Stimulated activated CD4-positive, alpha-beta T cell treated with anti-CD3 and anti-CD28 coated beads, Interleukin-4, amount 100 ng/mL, for 48 hours (primary cell): Measurements from ENCODE around the gene PAPSS2.
"Not testable (repeated sequence)": the region's sequence is repeated elsewhere in the genome, so short reads cannot be mapped to it uniquely, and the experiment has no call there.

Source experiments
- DNase-seq, 2 donors: peaks; one replicate each; pipeline ENCODE4 v3.0.0-alpha.2; 2020; ENCODE audit warnings: low read depth in 2 of 2

PAPSS2 gene

DNA sequence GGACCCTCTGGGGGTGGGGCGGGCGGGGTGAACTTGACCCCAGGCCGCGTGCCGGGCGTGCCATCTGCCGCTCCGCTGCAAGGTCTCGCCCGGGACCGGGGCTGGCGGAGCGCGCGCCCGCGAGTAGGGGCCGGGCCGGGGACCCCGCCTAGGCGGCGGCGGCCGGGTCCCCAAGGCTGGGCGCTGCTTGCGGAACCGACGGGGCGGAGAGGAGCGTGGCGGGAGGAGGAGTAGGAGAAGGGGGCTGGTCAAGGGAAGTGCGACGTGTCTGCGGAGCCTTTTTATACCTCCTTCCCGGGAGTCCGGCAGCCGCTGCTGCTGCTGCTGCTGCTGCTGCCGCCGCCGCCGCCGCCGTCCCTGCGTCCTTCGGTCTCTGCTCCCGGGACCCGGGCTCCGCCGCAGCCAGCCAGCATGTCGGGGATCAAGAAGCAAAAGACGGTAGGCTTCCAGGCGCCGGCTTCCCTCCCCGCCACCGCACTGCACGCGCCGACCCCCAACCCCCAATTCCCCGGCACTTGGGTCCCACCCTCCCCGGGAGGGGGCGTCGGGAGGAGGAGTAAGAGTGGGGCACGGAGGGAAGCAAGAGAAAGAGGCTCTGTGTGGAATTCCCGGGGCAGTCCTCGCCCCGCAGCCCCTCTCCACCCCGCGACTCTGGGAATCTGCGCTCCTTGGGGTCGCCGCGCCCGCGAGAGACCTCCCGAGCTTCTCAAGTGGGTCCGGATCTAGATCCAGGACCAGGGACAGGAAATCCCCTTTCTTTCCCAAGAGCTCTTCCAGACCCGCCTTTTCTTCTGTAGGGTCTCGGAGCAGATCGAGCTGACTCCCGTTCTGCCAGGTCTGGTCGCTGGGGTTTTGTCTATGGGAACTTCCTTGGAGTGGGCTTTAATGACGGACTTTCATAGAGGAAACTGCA lies at the start of gene PAPSS2:
Gene PAPSS2 (plus strand): TSS at position 308 of the 913 bp plus-strand sequence. CDS start 104 bp downstream, at position 412.
- no peak for DNase-seq

DNA sequence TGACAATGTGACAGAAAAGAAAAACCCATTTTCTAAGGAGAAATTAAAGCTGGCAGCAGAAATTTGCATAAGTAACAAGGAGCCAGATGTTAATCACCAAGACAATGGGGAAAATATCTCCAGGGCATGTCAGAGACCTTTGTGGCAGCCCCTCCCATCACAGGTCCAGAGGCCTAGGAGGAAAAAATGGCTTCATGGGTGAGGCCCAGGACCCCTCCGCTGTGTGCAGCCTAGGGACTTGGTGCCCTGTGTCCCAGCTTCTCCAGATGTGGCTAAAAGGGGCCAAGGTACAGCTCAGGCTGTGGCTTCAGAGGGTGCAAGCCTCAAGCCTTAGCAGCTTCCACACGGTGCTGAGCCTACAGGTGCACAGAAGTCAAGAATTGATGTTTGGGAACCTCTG lies 48.3 kb upstream of the PAPSS2 start:
- DNase-seq = not testable (repeated sequence)

DNA sequence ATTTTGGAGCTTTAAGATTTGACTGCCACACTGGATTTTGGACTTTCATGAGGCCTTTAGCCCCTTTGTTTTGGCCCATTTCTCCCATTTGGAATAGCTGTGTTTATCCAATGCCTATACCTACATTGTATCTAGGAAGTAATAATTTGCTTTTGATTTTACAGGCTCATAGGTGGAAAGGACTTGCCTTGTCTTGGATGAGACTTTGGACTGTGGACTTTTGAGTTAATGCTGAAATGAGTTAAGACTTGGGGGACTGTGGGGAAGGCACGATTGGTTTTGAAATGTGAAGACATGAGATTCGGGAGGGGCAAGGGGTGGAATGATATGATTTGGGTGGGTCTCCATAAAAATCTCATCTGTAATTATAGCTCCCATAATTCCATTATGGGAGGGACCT lies 47.6 kb upstream of the PAPSS2 start:
- DNase-seq = no peak

DNA sequence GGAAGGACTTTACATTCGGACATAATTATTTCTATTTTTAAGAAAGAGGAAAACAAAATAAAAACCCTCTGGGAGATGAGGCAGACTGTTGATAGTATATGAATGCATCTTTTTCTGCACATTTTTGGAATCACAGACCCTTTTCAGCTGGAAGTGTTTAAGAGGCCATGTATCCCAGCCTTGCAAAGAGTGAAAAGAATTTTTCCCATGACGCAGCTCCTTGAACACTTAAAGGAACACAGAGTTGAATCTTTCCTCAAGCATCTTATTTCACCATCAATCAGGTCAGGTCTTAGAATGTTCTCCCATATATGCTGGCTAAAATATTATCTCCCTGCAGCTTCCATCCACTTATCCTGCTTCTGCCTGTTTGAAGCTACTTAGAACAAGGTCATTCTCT lies 45.9 kb upstream of the PAPSS2 start:
- DNase-seq = no peak

DNA sequence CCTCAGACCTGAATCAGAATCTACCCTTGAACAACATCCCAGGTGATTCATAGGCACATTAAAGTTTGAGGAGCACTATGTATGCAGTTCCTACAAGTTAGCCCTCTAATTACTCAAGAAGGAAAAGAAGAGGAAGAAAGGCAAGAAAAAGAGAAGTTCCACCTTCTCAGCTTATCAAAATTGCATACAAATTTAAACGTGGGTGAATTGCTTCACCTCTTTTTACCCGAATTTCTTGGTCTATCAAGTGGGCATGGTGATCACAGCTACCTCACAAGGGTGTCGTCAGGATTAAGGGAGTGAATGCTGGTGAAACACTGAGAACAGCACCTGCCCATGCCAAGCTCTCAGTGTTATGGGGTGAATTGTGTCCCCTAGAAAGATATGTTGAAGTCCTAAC lies 43.8 kb upstream of the PAPSS2 start:
- no peak for DNase-seq

DNA sequence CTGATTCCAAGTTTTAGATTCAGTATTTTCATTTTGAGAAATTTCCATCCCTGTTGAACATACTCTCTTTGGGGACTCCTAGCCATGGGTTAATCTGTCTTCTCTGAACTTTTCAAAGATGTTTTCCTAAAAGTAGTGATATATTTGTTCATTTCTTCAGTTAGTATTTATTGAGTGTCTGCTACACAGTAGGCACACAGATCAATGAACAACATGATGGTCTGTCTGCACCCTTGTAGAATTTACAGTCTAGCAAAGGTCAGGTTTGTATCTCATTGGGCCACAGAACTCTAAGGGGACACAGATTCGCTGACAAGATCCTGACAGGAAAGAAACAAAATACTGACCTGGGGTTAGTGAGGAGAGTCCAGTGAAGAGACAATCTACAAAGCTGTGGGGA lies 42.2 kb upstream of the PAPSS2 start:
- DNase-seq = no peak

DNA sequence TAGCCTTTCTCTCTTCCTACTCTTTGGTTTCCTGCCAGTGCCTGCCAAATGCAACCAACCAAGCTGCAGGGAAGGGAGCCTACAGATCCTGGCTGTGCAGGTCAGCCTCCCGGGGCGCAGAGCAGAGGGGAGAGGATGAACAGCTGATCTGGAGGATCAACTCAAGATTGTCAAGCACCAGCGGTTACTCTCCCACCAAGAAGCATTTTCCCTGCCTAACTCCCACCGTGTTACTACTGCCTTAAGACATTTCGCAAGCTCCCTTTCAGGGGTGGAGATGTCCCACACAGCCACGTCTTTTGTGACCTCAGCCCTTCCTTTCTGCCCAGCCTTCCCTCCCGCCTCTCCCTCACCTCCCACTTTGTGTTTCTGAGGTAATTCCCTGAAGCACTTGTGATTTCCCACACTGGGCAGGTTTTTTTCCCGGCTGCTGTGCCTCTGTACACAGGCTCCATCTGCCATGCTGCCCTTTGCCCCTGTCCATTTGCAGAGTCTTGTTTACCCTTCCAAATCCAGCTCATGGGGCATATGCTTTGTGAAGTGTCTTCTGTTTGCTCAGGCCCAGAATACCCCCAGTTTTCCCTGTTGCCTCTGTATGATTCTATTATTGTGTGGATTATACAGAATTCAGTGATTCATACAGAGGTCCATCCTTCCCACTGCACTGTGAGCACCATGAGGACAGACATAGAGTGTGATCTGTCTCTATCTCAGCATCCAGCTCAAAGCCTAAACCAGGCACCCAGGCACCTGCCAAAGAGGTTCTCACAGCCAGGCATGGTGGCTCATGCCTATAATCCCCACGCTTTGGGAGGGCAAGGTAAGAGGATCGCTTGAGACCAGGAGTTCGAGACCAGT lies 40.9 kb upstream of the PAPSS2 start:
- DNase-seq = no peak

DNA sequence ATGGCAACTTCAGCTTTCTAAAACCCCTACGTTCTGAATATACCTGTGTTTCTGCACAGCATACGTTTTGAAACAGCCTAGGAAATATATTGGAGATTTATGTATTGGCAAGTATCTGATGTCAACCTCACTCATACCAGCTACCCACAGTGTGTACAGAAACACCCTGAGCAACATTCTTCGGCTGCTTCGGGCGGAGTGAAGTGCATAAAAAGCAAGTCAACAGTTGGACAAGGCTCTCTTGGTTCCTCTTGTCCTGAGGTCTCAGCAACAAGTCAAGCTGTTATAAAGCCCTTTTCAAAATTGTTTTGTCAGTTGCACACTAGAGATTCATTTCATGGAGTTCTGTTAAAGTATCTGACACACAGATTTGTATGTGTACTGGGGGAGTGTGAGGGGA lies 40.0 kb upstream of the PAPSS2 start:
- no peak for DNase-seq

DNA sequence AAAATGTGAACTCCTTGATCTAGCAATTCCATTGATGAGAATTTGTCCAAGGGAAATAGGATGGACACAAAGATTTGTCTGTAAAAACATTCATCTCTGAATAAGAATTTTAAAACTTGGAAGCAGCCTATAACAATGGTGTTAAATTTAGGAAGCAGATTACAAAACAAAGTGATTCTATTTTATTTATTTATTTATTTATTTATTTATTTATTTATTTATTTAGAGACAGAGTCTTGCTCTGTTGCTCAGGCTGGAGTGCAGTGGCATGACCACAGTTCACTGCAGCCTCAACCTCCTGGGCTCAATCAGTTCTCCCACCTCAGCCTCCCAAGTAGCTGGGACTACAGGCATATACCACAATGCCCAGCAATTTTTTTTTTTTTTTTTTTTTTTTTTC lies 38.2 kb upstream of the PAPSS2 start:
- not testable (repeated sequence) for DNase-seq

DNA sequence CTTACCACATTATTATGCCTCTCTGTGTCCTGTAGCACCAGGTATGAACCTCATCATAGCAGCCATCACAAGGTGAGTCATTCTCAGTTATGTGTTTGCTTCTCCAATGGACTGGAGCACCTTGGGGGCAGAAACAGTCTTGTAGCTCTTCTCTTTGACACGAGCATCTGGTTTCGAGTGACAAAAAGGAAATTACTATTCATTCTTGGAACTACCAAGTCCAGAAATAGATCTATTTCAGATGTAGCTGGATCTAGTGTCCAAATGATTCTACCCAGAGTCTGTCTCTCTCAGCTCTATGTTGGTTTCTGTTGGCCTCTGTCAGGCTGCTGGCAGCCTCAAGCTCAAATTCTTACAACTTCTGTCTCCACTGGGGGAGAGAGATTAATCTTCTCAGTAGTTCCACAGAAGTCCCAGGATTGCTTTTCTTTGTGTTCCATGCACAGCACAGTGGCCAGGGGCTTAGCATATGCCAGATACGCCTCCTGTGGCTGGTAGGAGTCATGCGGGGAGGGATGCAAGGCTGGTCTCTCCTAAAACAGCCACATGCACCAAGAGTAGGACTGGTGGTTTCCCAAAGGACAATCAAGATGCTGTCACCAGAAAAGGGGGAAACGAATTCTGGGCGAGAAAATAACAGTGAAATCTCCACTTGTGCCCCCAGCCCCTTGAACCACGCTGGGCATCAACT lies 37.2 kb upstream of the PAPSS2 start:
- no peak for DNase-seq

DNA sequence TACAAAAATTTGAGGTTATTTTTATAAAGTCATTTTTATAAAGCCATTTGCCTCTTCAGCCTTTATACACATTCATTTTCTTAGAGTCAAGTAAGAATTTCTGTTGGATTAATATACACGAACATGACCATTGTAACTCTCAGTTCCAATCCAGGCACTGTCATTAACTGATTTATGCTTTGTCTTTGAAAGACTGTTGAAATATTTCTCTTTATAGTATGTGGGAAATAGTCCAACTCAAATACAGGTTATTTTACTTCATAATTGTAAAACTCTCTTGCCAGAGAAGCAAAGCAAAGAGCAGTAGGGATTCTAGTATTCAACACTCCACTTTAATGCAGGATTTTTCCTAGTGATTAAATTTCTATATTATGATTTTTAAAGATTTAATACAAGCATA lies 36.5 kb upstream of the PAPSS2 start:
- no peak for DNase-seq

DNA sequence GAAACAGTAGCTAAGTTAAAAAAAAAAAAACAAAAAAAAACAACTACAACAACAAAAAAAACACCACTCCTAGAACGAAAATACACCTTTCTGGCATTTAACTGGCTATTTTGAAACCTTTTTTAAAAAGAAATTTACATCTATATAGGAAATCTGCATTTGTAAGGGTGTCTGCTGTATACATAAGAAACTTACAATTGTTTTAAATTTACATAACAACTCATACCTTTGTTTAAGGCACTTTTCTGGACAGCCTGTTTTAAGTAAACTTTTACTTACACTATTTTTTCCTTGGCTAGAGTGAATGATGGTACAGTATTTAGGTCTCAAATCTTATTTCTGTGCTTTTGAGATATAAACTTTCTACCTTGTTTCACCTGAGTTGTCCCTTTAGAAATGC lies 34.0 kb upstream of the PAPSS2 start:
- DNase-seq = no peak

DNA sequence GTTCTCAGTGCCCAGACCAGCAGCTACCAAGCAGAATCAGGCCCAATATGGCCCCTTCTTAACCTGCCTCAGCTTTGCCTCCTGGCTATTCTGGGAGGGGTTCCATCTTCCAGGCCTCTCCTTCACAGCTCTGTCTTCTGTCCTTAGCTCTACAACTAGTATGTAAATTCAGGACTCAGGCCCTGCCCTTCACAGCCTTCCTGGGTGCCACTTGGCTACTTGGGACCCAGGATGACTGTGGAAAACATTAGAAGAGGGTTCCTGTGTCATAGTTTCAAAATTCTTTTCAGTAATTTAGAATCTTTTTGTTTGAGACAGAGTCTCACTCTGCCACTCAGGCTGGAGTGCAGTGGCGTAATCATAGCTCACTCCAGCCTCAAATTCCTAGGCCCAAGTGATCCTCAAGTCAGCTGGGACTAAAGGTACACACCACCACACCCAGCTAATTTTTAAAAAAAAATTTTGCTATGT lies 33.2 kb upstream of the PAPSS2 start:
- DNase-seq = no peak

DNA sequence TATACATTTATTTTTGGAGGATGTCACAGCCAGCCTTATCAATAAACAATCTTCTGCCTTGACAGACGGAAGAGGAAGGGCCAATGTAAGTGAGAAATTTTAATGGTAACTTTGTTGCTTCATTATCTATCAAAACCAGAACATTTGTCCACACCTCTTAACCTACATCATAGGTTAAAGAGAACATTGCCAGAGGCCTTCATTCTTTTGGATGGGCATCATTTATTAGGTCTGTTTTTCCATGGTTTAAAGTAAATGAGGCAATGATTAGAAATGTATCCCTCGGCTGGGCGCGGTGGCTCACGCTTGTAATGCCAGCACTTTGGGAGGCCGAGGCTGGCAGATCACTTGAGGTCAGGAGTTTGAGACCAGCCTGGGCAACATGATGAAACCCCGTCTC lies 29.5 kb upstream of the PAPSS2 start:
- no peak for DNase-seq

DNA sequence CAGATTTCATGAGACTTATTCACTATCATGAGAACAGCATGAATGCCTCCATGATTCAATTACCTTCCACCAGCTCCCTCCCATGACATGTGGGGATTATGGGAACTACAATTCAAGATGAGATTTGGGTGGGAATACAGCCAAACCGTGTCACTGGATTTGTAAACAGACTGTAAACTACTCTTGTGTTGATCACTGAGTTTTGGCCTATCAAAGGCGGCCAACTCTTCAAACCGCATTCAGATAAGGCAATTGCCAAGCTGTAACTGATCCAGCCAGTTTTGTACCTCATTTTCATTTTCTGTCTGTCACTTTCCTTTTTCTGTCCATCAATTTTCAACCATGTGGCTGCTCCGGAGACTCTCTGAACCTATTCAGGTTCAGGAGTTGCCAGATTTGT lies 27.2 kb upstream of the PAPSS2 start:
- DNase-seq = no peak

DNA sequence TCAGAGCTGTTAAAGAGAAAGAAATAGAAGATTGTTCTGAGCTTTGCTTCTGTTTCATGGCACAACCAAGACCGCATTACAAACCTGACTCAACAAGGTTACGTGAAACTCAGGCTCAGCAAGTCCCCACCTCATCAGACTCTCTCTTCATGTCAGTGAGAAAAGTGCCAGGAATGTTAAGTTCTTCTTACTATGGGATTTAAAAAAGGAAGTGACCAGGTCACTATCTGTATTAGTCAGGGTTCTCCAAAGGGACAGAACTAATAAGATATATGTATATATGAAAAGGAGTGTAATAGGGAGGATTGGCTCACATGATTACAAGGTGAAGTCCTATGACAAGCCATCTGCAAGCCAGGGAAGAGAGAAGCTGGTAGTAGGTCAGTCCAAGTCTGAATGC lies 25.4 kb upstream of the PAPSS2 start:
- DNase-seq = no peak

DNA sequence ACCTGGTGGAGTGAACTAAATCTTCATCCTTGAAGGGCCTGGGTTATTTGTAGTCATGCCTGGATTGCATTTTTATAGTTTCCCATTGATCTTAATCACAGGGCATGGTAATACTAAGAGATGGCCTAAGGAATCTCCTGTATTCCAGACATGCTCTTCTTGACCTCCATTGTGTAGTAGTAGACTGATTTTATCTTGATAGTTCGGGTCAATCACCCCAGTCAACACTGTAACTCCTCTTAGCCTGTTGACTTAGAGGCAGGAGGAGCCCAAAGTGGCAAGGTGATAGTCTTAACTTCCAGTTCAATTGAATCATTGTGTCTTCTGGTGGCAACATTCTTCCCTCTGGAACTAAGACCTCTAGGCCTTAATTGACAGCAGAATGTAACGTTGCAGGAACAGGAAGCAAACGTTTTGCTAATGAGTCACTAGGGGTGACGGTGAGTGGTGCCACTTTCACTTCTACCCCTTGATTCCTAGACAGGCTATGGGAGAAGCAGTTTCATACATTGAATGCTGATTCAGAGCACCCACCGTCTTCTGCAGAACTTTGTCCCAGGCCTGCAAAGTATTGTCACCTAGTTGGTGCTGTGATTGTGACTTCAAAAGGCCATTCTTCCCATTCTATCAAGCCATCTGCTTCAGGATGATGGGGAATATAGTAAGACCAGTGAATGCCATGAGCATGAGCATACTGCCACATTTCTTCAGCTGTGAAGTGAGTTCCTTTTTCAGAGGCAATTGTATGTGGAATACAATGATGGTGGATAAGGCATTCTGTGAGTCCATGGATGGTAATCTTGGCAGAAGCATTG lies 24.0 kb upstream of the PAPSS2 start:
- no peak for DNase-seq

DNA sequence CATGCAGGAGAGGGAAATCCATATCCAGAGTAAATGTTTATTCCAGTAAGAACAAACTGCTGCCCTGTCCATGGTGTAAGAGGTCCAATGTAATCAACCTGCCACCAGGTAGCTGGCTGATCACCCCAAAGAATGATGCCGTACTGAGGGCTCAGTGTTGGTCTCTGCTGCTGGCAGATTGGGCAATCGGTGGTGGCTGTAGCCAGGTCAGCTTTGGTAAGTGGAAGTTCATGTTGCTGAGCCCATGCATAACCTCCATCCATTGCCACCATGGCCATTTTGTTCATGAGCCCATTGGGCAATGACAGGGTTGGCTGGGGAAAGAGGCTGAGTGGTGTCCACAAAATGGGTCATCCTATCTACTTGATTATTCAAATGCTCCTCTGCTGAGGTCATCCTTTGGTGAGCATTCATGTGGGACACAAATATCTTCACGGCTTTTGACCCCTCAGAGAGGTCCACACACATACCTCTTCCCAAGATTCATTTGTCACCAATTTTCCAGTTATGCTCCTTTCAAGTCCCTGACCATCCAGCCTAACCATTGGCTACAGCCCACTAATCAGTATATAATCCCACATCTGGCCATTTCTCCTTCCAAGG lies 23.3 kb upstream of the PAPSS2 start:
- no peak for DNase-seq

DNA sequence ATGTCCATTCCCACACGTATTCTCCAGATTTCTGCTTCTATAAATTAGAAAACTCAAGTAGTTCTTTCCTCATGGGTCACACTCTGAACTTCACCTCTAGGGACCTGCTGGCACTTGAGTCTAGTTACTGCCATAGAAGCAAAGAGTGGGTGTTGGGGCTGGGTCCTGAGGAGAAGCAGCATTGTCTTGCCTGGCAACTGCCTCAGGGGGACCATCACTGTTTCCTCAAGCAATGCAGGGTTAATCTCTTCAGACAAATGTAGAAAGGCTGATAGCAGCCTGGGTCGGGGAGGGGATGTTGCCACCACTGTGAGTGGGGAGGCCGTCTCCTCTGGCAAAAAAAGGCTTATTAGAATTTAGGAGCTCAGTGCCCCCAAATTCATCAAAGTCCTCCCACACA lies 20.2 kb upstream of the PAPSS2 start:
- DNase-seq = no peak

DNA sequence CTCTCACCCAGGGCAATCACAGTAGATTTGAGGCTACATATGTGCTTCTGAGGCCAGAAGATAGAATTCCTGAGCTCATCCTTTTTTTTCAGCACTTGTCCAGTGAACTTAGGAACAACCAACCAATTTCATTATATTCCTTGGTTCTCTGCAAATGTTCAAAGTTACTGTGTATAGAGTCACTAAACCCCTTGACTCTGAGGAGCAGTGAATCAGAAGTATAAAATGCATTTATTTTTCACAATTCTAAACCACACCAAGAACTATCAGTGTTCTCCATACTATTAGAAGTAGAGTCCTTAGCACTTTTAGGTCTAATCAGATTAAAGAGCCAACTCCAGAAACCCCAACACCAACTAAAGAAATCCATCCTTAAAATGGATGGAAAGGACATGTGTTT lies 19.6 kb upstream of the PAPSS2 start:
- no peak for DNase-seq

DNA sequence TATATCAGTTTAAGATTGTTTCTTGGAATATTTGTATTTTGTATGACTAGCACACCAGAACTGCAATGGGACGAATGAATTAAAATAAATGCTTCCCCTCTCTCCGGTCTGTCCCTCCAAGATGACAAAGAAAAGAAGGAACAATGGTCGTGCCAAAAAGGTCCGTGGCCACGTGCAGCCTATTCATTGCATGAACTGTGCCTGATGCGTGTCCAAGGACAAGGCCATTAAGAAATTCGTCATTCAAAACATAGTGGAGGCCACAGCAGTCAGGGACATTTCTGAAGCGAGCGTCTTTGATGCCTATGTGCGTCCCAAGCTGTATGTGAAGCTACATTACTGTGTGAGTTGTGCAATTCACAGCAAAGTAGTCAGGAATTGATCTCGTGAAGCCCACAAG lies 17.2 kb upstream of the PAPSS2 start:
- no peak for DNase-seq
